Measurements from ENCODE around the gene PEAK1.

DNA sequence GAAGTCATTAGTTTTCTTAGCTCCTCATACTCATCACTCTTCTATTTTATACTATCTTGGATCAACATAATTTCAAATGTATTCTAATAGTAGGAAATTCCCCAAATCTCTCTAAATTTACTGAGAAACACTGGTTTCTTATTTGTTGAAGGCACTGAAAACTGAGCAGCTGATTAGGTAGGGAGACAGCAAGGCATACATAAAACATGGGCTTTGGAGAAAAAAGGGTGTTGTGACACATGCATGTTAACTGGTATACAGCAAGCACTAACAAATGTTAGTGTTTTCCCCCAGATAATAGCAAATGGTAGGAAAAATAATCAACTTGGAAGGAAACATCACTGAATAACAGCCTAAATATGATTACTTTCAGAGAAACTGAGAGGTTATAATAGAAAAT, 223.5 kb downstream of the PEAK1 start:
- TF ChIP-seq ZFP41 (tag by site-specific recombination; IDR thresholded peaks at IDR 0.05; ENCODE audit: borderline replicate concordance) (no peak), ZNF366 (tag by site-specific recombination; conservative IDR thresholded peaks at IDR 0.05) (no peak), ZNF837 (tag by site-specific recombination; IDR thresholded peaks at IDR 0.05) (no peak), ZNF394 (tag by site-specific recombination; IDR thresholded peaks at IDR 0.05; ENCODE audit: borderline replicate concordance) (no peak), PRDM1 (tag by site-specific recombination; IDR thresholded peaks at IDR 0.05) (no peak), ZSCAN23 (tag by site-specific recombination; IDR thresholded peaks at IDR 0.05) (no peak), ZNF596 (tag by site-specific recombination; IDR thresholded peaks at IDR 0.05) (no peak)
- TF ChIP-seq, protein P1, sequence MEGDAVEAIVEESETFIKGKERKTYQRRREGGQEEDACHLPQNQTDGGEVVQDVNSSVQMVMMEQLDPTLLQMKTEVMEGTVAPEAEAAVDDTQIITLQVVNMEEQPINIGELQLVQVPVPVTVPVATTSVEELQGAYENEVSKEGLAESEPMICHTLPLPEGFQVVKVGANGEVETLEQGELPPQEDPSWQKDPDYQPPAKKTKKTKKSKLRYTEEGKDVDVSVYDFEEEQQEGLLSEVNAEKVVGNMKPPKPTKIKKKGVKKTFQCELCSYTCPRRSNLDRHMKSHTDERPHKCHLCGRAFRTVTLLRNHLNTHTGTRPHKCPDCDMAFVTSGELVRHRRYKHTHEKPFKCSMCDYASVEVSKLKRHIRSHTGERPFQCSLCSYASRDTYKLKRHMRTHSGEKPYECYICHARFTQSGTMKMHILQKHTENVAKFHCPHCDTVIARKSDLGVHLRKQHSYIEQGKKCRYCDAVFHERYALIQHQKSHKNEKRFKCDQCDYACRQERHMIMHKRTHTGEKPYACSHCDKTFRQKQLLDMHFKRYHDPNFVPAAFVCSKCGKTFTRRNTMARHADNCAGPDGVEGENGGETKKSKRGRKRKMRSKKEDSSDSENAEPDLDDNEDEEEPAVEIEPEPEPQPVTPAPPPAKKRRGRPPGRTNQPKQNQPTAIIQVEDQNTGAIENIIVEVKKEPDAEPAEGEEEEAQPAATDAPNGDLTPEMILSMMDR (tag by site-specific recombination; IDR thresholded peaks at IDR 0.05): no peak
- TF ChIP-seq, protein P2, sequence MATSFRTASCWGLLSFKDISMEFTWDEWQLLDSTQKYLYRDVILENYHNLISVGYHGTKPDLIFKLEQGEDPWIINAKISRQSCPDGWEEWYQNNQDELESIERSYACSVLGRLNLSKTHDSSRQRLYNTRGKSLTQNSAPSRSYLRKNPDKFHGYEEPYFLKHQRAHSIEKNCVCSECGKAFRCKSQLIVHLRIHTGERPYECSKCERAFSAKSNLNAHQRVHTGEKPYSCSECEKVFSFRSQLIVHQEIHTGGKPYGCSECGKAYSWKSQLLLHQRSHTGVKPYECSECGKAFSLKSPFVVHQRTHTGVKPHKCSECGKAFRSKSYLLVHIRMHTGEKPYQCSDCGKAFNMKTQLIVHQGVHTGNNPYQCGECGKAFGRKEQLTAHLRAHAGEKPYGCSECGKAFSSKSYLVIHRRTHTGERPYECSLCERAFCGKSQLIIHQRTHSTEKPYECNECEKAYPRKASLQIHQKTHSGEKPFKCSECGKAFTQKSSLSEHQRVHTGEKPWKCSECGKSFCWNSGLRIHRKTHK (tag by site-specific recombination; IDR thresholded peaks at IDR 0.05): no peak
- TF ChIP-seq, protein P3, sequence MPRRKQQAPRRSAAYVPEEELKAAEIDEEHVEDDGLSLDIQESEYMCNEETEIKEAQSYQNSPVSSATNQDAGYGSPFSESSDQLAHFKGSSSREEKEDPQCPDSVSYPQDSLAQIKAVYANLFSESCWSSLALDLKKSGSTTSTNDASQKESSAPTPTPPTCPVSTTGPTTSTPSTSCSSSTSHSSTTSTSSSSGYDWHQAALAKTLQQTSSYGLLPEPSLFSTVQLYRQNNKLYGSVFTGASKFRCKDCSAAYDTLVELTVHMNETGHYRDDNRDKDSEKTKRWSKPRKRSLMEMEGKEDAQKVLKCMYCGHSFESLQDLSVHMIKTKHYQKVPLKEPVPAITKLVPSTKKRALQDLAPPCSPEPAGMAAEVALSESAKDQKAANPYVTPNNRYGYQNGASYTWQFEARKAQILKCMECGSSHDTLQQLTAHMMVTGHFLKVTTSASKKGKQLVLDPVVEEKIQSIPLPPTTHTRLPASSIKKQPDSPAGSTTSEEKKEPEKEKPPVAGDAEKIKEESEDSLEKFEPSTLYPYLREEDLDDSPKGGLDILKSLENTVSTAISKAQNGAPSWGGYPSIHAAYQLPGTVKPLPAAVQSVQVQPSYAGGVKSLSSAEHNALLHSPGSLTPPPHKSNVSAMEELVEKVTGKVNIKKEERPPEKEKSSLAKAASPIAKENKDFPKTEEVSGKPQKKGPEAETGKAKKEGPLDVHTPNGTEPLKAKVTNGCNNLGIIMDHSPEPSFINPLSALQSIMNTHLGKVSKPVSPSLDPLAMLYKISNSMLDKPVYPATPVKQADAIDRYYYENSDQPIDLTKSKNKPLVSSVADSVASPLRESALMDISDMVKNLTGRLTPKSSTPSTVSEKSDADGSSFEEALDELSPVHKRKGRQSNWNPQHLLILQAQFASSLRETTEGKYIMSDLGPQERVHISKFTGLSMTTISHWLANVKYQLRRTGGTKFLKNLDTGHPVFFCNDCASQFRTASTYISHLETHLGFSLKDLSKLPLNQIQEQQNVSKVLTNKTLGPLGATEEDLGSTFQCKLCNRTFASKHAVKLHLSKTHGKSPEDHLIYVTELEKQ (tag by site-specific recombination; IDR thresholded peaks at IDR 0.05; ENCODE audit: borderline replicate concordance): no peak
- TF ChIP-seq, protein P4, sequence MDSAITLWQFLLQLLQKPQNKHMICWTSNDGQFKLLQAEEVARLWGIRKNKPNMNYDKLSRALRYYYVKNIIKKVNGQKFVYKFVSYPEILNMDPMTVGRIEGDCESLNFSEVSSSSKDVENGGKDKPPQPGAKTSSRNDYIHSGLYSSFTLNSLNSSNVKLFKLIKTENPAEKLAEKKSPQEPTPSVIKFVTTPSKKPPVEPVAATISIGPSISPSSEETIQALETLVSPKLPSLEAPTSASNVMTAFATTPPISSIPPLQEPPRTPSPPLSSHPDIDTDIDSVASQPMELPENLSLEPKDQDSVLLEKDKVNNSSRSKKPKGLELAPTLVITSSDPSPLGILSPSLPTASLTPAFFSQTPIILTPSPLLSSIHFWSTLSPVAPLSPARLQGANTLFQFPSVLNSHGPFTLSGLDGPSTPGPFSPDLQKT (IDR thresholded peaks at IDR 0.05; ENCODE audit: borderline replicate concordance, low read depth, low read length): no peak

Measured in HEK293 (cell line).